Measurements from ENCODE around the gene KLHL42.
"Not testable (repeated sequence)": the region's sequence is repeated elsewhere in the genome, so short reads cannot be mapped to it uniquely, and the experiment has no call there.

KLHL42 gene

DNA sequence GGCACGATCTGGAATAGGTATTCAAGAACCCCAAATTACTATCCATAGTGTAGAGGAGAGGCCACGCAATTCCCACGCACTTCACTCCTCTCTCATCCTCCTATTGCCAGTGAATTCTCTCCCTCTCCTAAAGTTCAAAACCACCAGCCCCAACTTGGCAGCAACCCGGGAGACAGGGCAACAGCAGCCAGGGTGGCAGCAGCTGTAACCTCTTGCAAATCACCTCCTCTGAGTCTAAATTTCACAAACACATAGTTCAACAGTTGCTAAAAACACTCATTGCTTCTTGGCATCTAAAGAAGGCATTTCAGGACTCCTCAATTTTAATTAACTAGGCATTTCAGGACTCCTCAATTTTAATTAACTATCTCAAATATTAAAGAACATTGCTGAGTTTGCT, 37.7 kb downstream of the KLHL42 start:
- DNase-seq (ENCODE audit: low read depth): no peak

GRCh38 chr12:27818401-27818918, 38.4 kb downstream of the KLHL42 start:
- no peak for DNase-seq (ENCODE audit: low read depth)

DNA sequence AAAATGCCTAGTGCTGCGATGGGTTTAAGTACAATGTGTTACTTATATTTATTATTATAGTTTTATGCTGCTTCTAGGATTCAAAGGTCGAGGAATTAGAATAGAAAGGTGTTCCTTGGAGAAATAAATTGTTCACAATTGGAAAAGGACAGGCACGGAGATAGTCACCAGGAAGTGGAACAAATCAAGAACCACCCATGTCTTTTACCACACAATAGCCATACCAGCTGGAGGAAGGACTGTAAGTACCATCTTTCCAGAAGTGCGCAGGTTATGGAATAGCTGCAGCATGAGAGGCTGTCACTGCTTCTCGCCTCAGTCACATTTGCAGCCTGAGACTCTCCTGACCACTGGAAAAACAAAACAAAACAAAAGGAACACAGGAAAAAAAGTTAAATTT, 40.5 kb downstream of the KLHL42 start:
- no peak for DNase-seq (ENCODE audit: low read depth)

GRCh38 chr12:27821259-27821973, 41.4 kb downstream of the KLHL42 start:
- DNase-seq (ENCODE audit: low read depth): peak; percentile 63

GRCh38 chr12:27822076-27822712, 42.2 kb downstream of the KLHL42 start:
- DNase-seq (ENCODE audit: low read depth): peak; percentile 54

DNA sequence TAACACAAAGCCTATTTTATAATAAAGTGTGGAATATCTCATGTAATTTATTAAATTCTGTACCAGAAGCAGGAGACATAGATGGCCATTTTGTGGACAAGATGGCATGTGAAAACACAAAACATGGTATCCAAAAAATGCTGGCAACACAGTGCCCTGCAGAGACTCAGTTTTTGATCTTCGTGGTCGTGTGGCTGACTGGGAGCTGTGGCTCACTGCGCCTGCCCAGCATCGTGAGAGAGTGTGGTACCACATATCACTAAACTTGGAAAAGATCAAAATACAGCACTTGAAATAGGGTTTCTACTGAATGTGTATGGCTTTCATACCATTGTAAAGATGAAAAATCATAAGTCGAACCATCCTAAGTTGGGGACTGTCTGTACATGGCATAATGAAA, 43.0 kb downstream of the KLHL42 start:
- DNase-seq (ENCODE audit: low read depth): no peak

DNA sequence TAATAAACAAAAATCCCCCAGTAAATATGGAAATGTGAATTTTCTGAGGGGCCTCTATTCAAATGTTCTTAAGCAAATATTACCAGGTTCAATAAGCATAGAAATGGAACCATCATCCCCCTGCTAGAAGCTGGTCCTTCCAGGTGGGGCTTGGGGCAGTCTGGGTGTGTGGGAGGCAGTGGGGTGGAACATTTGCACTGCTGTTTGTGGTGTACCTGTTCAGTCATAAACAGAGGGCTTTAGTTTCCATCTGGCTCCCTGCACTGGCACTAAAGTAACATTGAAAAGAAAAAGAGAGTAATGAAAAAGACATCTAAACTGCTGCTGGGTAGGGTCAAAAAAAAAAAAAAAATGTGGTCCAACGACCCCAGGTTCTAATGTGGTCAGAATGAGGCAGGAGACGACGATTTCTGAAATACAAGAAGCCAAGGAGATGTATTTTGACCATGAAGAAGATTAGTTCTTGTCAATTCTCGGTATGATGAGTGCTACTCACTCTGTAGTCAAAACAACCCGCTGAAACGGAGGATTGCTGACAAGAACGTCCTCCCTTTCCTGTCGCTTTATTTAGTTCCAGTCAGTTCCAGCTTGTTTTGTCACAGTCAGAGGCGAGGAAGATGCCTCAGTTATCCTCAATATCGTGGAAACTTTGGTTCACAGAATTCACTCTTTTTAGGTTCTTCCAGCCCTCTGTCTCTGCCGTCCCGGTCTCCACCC, 44.3 kb downstream of the KLHL42 start:
- no peak for DNase-seq (ENCODE audit: low read depth)

- DNase-seq (ENCODE audit: low read depth): no peak
Measured at GRCh38 chr12:27826076-27826475, 46.0 kb downstream of the KLHL42 start.

DNA sequence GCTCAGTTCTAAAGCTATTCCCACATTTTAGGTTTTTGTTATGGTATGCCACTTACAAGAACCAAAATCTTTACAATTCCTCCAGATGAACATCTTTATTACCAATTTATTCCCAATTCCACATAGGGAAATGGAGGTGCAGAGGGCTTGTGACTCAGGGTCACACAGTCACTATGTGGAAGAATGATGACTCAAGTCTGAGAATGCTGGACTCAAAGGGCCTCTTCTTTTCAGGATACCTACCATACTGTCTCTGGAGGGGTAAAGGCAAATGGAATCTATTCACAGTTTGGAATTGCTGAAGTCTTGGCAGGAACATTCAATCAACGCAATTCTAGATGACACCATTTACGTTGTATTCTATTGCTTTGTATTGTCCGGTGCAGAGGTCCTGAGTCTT, 48.2 kb downstream of the KLHL42 start:
- no peak for DNase-seq (ENCODE audit: low read depth)

DNA sequence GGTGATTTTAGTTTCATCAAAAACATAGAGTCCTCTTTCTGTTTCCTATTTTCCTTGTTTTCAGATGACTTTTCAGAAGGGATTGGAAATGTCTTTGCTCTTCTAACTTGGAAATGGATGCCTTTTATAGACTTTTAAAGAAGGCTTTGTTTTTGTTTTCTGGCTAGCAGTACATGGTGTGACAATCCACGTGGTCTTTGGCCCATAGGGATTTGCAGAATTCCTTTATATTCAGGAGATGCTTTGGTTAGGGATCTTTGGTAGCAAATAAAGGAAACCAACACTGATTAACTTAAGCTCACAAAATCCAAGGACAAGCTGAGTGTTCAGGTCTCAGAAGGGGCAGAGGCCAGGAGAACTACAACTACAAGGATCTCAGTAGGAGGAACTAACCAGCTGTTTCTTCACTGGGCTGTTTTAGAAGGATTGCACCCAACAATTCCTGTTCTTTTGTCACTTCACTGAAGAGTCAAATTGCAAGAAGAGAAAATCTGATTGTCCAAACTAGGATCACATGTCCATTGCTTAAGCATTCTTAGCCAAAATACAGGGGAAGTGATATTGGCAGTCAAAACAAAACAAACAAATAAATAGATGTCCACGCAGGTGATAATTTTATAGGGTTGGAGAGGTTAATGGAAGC, 58.6 kb downstream of the KLHL42 start:
- DNase-seq (ENCODE audit: low read depth): no peak

- DNase-seq (ENCODE audit: low read depth): no peak
Measured at GRCh38 chr12:27840229-27840999, 60.4 kb downstream of the KLHL42 start.

DNA sequence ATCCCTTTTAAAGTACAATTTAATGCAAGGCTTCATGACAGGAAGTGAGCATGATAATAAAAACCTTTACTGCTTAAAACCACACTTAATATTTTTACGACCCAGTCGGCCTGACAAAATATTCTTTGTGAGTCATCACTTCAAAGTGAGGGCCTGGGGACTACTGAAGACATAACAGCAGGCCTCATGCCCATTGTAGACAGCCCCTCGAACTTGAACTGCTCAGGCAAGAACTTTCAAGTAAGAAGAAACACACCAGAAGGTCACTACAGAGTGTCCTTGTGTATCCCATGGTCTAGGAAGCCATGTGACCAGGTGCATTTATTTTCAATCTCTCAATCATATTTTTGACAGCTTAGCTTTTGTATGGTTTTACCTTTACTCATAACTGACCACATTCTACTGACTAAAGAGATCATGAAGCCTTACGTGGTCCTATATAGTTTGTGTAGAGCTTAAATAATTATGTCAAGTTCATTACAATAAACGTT, 61.4 kb downstream of the KLHL42 start:
- no peak for DNase-seq (ENCODE audit: low read depth)

DNA sequence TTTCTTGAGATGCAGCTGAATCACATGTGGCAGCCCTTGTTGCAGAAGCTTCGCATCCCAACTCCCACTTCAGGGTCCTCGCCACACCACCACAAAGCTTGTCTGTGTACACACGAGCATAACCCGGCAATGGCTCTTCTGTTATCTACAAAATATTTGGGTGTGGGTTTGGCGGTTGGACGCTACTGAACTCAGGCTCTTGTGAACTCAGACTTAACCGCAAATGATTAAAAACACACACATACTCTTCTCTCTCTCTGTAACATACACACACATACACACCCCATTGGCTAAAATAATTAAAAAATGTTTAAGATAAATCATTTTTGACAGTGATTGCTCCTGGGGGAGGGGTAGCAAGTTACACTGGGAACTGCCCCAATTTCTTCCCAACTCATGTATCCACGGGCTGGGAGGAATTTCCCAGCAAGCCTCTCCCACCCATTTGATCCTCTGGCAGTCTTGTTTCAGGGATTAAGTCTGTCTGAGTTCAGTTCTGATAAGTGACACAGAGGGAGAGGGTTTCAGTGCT, 63.7 kb downstream of the KLHL42 start:
- DNase-seq (ENCODE audit: low read depth): no peak

DNA sequence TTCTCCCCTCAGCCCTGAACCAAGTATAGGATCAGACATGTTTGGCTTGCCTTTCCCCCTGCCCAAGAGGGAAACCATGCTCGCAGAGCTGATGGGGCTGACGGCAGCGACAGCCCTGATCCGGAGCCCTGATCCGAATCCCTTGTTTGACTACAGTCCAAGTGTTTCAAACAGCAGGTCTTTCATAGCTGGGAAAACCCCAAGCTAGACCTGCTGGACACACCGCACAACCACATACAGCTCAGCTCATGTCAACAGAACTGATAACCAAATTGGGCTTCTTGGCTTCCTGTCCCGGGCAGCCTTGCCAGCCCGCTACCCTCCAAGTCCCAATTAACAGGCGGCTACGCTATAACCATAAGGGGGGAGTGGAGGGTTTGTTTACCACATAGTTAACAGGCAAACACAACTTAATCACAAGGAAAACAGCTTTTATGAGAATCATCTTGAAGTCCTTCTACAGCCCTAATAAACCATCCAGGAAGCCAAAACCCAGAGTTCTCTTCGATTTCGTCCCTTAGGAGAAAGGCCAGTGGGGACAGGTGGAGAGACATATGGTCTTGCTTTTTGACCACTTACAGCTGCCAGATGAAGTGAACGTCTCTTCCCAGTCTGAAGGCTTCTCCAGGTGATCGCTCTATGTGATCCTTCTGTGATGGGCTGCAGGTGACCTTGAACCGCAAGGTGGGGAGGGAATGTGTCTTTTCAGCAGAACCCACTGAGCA, 64.5 kb downstream of the KLHL42 start:
- no peak for DNase-seq (ENCODE audit: low read depth)

- DNase-seq (ENCODE audit: low read depth): no peak
Measured at GRCh38 chr12:27845187-27845586, 65.2 kb downstream of the KLHL42 start.

- not testable (repeated sequence) for DNase-seq (ENCODE audit: low read depth)
Measured at GRCh38 chr12:27845706-27846105, 65.7 kb downstream of the KLHL42 start.

GRCh38 chr12:27847293-27847692, 67.3 kb downstream of the KLHL42 start:
- not testable (repeated sequence) for DNase-seq (ENCODE audit: low read depth)

- no peak for DNase-seq (ENCODE audit: low read depth)
Measured at GRCh38 chr12:27851311-27851710, 71.3 kb downstream of the KLHL42 start.

GRCh38 chr12:27852117-27852516, 72.1 kb downstream of the KLHL42 start:
- no peak for DNase-seq (ENCODE audit: low read depth)
